Measurements from ENCODE around the gene HRH1.

DNA sequence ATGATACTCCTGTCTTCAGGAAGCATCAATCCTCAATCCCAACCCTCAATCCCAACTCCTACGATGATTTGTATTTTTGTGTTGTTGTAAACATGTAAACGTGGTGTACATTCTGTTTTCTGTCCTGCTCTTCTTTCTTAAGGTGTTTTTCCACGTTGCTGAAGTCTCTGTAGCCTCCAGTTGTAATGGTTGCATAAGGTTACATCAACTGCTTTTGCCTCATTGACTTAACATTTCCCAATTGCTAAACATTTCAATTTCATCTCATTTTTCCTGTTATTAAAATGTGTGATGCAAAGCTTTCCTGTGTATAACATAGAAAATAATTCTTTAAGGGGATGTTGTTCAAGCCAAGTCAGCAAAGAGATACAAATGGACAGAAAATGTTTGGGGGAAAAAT is 33.4 kb downstream of the HRH1 start:
- TF ChIP-seq, protein P1, sequence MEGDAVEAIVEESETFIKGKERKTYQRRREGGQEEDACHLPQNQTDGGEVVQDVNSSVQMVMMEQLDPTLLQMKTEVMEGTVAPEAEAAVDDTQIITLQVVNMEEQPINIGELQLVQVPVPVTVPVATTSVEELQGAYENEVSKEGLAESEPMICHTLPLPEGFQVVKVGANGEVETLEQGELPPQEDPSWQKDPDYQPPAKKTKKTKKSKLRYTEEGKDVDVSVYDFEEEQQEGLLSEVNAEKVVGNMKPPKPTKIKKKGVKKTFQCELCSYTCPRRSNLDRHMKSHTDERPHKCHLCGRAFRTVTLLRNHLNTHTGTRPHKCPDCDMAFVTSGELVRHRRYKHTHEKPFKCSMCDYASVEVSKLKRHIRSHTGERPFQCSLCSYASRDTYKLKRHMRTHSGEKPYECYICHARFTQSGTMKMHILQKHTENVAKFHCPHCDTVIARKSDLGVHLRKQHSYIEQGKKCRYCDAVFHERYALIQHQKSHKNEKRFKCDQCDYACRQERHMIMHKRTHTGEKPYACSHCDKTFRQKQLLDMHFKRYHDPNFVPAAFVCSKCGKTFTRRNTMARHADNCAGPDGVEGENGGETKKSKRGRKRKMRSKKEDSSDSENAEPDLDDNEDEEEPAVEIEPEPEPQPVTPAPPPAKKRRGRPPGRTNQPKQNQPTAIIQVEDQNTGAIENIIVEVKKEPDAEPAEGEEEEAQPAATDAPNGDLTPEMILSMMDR (IDR thresholded peaks at IDR 0.05): no peak
- TF ChIP-seq EZH2phosphoT487 (IDR thresholded peaks at IDR 0.05): no peak
- no peak for TF ChIP-seq EZH2 (IDR thresholded peaks at IDR 0.05)
